AG04450 (cell line): ENCODE results near the gene DIP2A. TPM values are rescaled to one million over a fixed set of nuclear protein-coding genes. Genes with fewer than 3 reads are reported as not detected.

Experiments used
- CTCF ChIA-PET: fragments of 300-600, 350-600 bp; formaldehyde crosslinking; extraction: SDS; loops from one replicate; lab custom pipeline; 2022; ENCODE audit warnings: antibody characterized with exemption, inconsistent platforms; lab: Charles Lee
- POLR2A ChIA-PET: fragments of 350-600 bp; formaldehyde crosslinking; extraction: SDS; loops from one replicate; lab custom pipeline; 2021; ENCODE audit warnings: antibody characterized with exemption, inconsistent platforms; lab: Yijun Ruan, JAX
- DNase-seq: peaks from one replicate; pipeline ENCODE4 v3.0.0-alpha.2; 2011; ENCODE audit warnings: low read depth, low spot score
- H3K27ac ChIP-seq: one replicate; pipeline ENCODE4 v1.5.1; 2012; ENCODE audit warnings: low read depth, low read length, control low read depth
- H3K27me3 ChIP-seq: one replicate; pipeline ENCODE4 v1.6.0; 2012; ENCODE audit warnings: low read length; ENCODE audit not compliant: control insufficient read depth, insufficient read depth
- H3K4me3 ChIP-seq: 2 replicates; pipeline ENCODE4 v1.5.1; 2011; ENCODE audit warnings: mild to moderate bottlenecking, low read depth, low read length, control low read depth
- H3K9me3 ChIP-seq: 2 replicates; pipeline ENCODE4 v1.5.1; 2012; ENCODE audit warnings: low read length; ENCODE audit not compliant: control insufficient read depth, insufficient read depth
- CTCF ChIP-seq: IDR thresholded peaks from 2 replicates; pipeline ENCODE4 v1.5.1; 2011; ENCODE audit warnings: low read depth, low read length, control low read depth, inconsistent platforms
- polyA plus RNA-seq: library from polyadenylated mRNA; depleted of rRNA; stranded (reverse); fragments of >200 nt; gene quantifications from 2 replicates; pipeline ENCODE4 v1.2.3, GENCODE V29; 2011

The DIP2A gene
- polyA plus RNA-seq, 1 experiment, result 21.0 TPM

- CTCF ChIA-PET, result no interaction called here
- no peak overlapping the region for H3K4me3 ChIP-seq
- no peak overlapping the region for H3K27ac ChIP-seq
- H3K9me3 ChIP-seq, result no peaks in the 10 kb centered on the region; the same call in 1 of the 2 replicates
- DNase-seq, result no peak
- POLR2A ChIA-PET, result no interaction called here
- H3K27me3 ChIP-seq, result no peaks in the 10 kb centered on the region
- TF ChIP-seq CTCF, result no peak
These were observed 18.8 kb upstream of the DIP2A start for GRCh38 chr21:46439906-46440305.

- no peak for TF ChIP-seq CTCF
- POLR2A ChIA-PET, result no interaction called here
These were observed 17.4 kb upstream of the DIP2A start for GRCh38 chr21:46441331-46441730.

GRCh38 chr21:46441961-46442498, 16.7 kb upstream of the DIP2A start:
- ChIA-PET CTCF (no interaction called here), POLR2A (no interaction called here)
- Histone ChIP-seq H3K27me3 (no peaks in the 10 kb centered on the region), H3K27ac (no peak overlapping the region), H3K4me3 (no peak overlapping the region), H3K9me3 (no peaks in the 10 kb centered on the region; the same call in 1 of the 2 replicates)
- DNase-seq, result no peak
- no peak for TF ChIP-seq CTCF

More at GRCh38 chr21:46441331-46441730, 17.4 kb upstream of the DIP2A start:
- H3K27ac ChIP-seq, result no peak overlapping the region
- DNase-seq, result no peak
- H3K27me3 ChIP-seq, result no peaks in the 10 kb centered on the region
- CTCF ChIA-PET, result no interaction called here
- H3K4me3 ChIP-seq, result no peak overlapping the region
- no peaks in the 10 kb centered on the region; the same call in 1 of the 2 replicates for H3K9me3 ChIP-seq

- H3K27me3 ChIP-seq, result no peaks in the 10 kb centered on the region
- H3K4me3 ChIP-seq, result no peak overlapping the region
- TF ChIP-seq CTCF, result no peak
- peaks cover 3% of the 10 kb centered on the region for H3K9me3 ChIP-seq
- POLR2A ChIA-PET, result no interaction called here
- H3K27ac ChIP-seq, result no peak overlapping the region
- CTCF ChIA-PET, result no interaction called here
- DNase-seq, result no peak
These were observed 15.8 kb upstream of the DIP2A start for GRCh38 chr21:46442938-46443337.

- CTCF ChIA-PET, result no interaction called here
- TF ChIP-seq CTCF, result no peak
- no peak for DNase-seq
These were observed 14.8 kb upstream of the DIP2A start for GRCh38 chr21:46443910-46444309.

More at GRCh38 chr21:46443910-46444309, 14.8 kb upstream of the DIP2A start:
- H3K4me3 ChIP-seq, result no peak overlapping the region
- no peaks in the 10 kb centered on the region for H3K27me3 ChIP-seq
- peaks cover 10% of the 10 kb centered on the region for H3K9me3 ChIP-seq
- POLR2A ChIA-PET, result no interaction called here
- H3K27ac ChIP-seq, result no peak overlapping the region
